Stimulated activated CD4-positive, alpha-beta T cell treated with anti-CD3 and anti-CD28 coated beads, Interleukin-4, amount 100 ng/mL, for 1 hour (primary cell): Measurements from ENCODE around the gene GGA1.
"Not testable (repeated sequence)": the region's sequence is repeated elsewhere in the genome, so short reads cannot be mapped to it uniquely, and the experiment has no call there.

Source experiments
- DNase-seq: peaks from one replicate; pipeline ENCODE4 v3.0.0-alpha.2; 2020

The GGA1 gene

GRCh38 chr22:37656583-37656982 is 47.9 kb downstream of the GGA1 start:
- not testable (repeated sequence) for DNase-seq

DNA sequence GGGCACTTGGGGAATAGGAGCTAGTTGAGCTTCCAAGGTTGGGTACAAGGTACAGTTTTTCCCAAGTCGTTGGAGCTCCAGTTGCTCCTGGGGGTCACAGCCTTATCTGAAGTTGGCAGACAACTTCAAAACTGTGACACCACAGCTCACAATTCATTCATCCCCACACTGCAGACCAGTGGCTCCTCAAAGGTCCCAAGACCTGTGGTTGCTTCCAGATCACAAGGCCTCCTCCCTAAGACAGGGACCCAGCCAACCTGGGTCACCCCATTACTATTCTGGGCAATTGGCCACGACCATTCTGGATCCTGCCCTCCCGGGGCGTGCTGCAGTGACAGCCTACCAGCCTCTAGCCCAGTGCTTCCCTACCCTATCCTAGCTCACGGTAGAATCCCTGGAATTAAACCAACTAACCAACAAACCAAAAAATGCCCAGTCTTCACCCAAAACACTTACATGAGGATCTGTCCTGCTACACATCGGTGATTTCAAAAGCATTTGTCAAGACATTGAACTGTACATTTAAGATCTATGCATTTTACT is 49.0 kb downstream of the GGA1 start:
- no peak for DNase-seq

- peak; percentile 99 for DNase-seq
Measured at GRCh38 chr22:37658133-37659065, 49.8 kb downstream of the GGA1 start, which contains the start of gene PDXP. Gene PDXP, plus strand, starts transcription at chr22:37658723. Its CDS starts 60 bp downstream, at chr22:37658783.

DNA sequence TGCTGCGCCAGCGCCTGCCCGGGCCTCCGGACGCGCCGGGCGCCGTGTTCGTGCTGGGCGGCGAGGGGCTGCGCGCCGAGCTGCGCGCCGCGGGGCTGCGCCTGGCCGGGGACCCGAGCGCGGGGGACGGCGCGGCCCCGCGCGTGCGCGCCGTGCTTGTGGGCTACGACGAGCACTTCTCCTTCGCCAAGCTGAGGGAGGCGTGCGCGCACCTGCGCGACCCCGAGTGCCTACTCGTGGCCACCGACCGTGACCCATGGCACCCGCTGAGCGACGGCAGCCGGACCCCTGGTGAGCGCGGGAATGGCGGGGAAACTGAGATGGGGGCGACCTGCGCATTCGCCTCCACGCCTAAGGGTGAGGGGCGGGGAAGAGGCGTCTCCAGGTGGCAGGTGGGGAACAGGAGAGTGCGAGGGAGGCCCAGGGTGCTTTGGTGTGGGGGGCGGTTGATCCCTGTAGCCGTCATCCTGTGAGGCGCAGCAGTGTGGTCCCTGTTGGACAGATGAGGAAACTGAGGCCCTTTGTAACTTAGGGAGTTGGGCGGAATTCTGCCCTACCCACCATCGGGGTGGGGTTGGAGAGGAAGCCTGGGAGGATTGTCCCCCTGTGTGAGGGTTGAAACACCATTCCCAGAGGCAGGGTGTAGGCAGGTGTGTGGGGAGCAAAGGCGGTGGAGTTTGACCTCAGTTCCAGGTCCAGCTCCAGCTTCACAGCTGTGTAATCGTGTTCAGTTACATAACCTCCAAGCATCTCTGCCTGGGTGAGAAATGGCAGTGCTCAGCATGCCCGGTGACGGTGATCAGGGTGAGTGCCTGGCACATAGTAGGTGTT is 50.6 kb downstream of the GGA1 start:
- peak; percentile 41 for DNase-seq

DNA sequence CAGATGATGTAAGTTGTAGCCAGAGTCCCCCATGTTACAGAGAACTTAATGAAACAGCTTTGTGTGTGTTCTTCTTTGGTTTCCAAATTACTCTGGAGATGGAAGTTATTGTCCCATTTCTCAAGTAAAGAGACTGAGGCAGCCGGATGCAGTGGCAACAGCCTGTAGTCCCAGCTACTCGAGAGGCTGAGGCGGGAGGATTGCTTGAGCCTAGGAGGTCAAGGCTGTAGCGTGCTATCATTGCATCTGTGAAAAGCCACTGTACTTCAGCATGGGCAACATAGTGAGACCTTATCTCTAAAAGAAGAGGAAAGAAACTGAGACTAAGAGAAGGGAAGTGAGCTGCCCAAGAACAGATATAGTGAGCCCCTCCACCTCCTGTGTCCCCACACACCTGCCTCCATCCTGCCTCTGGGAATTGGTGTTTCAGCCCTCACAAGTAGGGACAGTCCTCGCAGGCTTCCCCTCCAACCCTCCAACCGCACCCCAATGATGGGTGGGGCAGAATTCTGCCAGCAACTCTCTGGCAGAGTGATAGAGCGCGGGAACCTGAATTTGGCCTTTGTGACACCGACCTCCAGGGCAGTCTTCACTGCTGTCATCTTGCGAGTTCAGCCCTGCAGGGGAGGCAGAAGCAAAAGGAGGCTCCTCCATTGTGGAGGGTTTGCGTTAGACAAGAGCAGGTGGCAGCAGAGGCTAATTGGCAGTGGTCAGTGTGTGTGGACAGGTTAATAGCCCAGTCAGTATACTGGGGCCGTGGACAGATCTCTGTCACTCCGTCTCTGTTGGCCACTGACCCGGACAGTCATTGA is 51.5 kb downstream of the GGA1 start:
- no peak for DNase-seq

DNA sequence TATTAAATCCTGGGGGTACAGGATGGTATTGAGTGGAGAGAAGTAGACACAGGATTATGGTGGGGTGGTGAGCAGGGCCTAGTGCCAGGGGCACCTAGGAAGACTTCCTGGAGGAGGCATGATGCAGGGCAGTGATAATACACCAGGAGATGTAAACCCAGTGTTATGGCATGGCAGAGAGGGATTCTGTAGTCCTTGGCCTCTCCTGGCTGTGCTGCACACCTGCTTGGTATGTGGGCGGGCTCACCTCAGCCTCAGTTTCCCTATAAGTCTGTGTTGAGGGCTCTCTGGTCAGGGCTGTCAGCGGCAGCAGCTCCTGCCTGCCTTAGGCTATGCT is 52.0 kb downstream of the GGA1 start:
- DNase-seq = no peak

GRCh38 chr22:37661160-37661924 is 52.7 kb downstream of the GGA1 start:
- no peak for DNase-seq

DNA sequence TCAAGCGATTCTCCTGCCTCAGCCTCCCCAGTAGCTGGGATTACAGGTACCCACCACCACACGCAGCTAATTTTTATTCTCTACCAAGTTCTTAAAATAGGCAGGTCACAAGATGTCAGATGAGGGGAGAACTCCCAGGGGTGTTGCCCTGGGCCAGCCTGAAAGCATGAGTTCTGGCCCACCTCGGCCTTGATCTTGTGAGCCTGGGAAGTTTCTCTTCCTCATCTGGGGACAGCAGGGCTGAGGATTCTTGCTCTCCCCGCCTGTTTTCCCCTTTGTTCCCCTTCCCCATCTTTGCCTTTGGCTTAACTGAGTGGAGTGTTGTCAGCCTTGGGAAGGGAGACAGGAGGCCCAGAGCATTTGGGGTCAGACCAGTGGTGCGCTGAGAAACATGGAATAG is 53.4 kb downstream of the GGA1 start:
- no peak for DNase-seq

DNA sequence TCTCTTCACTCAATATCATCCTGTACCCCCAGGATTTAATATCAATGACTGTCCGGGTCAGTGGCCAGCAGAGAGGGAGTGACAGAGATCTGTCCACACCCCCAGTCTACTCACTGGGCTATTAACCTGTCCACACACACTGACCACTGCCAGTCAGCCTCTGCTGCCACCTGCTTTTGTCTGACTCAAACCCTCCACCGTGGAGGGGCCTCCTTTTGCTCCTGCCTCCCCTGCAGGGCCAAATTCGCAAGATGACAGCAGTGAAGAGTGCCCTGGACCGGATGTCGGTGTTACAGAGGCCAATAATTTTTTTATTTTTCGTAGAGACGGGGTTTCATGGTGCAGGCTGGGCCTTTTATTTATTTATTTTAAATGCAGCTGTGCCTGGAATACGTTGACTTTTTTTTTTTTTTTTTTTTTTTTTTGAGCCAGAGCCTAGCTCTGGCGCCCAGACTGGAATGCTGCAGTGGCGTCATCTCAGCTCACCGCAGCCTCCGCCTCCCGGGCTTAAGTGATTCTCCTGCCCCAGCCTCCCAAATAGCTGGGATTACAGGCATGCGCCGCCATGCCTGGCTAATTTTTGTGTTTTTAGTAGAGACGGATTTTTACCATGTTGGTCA is 55.0 kb downstream of the GGA1 start:
- no peak for DNase-seq

GRCh38 chr22:37664249-37665101 is 55.8 kb downstream of the GGA1 start:
- DNase-seq = no peak

DNA sequence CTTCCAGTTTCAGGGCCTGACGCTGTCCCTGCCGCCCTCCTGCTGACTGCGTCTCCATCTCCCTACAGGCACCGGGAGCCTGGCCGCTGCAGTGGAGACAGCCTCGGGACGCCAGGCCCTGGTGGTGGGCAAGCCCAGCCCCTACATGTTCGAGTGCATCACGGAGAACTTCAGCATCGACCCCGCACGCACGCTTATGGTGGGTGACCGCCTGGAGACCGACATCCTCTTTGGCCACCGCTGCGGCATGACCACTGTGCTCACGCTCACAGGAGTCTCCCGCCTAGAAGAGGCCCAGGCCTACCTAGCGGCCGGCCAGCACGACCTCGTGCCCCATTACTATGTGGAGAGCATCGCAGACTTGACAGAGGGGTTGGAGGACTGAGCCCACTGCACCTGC is 56.9 kb downstream of the GGA1 start:
- DNase-seq = no peak

- DNase-seq = no peak
Measured at GRCh38 chr22:37669586-37669985, 61.0 kb downstream of the GGA1 start.

- DNase-seq = no peak
Measured at GRCh38 chr22:37672206-37672919, 63.7 kb downstream of the GGA1 start.

GRCh38 chr22:37672920-37673455 is 64.4 kb downstream of the GGA1 start:
- DNase-seq = no peak

DNA sequence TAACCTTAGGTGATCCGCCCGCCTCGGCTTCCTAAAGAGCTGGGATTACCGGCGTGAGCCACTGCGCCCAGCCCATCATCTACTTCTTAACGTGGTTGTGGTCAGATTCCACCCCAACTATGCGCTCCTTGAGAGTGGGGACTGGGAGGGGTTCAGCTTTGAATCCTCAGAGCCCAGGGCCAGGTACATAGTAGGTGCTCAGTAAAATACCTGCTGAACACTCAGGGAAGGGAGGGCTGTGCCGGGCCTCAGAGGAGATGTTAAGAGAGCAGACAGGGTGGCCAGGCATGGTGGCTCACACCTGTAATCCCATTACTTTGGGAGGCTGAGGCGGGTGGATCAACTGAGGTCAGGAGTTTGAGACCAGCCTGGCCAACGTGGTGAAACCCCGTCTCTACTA is 65.6 kb downstream of the GGA1 start:
- no peak for DNase-seq

DNA sequence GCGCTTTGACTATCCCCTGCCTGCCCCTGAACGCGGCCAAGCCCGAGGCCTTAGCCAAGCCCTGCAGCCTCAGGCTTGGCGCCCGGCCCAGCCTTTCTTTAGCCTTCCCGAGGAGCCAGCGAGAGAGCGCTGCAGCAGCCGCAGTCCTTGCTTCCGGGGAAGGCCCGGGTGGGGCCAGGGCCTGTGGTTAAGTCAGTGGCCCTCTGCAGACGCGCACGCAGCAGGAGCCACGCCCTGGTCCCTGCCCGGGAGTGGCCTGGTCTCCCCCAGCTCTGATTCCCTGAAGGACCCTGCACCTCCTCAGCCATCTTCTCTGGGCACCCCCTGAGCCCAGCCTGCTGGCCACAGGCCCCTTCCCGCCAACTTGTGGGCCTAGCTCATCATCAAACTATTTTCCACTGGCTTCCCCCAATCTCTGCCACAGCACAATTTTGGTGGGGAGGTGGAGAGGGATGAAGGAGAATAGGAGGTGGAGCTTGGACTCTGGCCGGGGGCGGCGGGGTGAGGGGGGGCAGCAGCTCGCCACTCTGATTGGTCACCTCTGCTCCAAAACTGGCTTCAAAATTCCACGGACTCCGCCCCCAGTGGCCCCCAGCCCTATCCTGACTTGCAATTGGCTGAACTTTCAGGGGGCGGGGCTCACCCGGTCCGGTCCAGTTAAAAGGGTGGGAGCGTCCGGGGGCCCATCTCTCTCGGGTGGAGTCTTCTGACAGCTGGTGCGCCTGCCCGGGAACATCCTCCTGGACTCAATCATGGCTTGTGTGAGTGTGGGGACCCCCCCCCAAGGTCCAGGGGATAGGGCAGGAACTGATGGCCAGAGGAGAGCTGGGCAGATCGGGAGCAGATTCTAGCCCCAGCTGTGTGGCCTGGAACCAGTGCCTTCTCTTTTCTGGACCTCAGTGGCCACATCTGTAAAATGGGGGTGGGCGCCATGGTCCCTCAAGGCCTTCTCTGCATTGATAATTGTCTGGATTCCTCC is 66.6 kb downstream of the GGA1 start, which contains the start of gene LGALS1:
LGALS1 (plus strand) TSS at position 686 of the 979 bp plus-strand sequence; CDS start at position 753, 67 bp downstream.
- DNase-seq = peak; percentile 46

DNA sequence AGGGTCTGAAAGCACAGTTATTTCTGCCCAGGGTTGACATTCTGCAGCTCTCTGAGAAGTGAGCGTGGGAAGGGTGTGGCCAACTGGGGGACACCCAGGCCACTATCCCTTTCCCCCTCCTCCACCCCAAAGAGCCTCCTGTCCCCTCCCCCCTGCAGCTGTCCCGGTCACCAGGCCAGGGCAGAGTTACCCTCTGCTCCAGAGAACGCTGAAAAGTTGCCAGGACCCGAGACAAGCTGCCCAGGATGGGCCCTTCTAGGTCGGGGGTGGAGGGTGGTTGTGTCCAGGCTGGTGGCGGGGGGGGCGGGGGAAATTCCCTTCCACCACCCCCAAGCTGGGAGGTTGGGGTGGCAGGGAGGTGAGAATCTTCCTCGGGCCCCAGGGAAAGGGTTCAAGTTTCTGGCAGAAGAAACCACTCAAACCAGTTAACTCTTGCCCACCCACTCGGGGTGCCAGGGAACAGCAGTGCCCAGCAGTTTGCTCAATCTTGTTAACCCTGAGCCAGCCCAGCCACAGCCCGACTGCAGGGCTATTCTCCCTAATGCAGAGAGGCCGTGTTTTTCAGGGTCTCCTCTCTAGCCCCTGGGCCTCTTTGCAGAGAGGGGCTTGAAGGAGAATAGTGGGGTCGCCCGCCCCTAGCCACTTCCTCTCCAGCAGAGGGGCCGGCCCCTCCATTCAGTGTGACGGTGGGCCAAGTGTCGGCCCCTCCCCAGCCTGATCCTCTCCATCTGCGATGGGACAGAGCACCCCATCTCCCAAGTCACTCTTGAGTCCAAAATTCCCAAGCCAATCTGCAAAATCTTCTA is 67.5 kb downstream of the GGA1 start:
- DNase-seq = no peak
